Stimulated activated naive CD4-positive, alpha-beta T cell (primary cell): ENCODE measurements around the gene KRTAP5-1.

Experiments used
- DNase-seq, 6 experiments: peaks; one replicate each; lab custom pipeline; 2025; lab: John Stamatoyannopoulos, UW

Gene KRTAP5-1

GRCh38 chr11:1560649-1561251 is 24.3 kb downstream of the KRTAP5-1 start:
- DNase-seq: no peak

DNA sequence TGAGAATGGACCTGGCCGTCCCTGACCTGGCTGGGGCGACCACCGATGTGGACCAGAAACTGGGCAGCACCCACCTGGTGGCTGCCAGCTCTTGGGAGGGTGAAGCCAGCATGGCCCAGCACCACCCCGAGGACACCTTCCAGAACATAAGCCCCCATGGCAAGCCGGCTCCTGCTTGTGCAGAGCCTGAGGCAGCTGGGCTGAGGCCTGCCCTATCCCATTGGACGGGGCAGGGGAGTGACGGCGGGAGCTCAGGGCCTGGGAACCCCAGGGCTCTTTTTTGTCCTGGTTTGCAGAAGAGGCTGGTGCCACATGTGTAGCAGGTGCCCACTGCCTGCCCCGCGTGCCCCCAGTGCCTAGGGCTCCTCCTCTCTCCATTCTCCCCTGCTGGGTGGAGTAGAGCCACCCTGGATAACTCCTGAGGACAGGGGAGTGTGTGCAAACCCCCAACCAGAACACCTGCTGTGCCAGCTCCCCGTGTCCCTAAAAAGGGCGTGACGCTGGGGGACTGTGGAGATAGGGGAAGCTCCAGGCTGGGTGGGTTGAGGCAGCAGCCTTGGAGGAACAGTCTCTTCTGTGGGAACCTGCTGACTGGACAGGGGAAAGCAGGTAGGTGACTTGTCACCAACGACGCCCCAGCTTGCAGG is 25.0 kb downstream of the KRTAP5-1 start:
- DNase-seq: no peak

- no peak for DNase-seq
Observed at GRCh38 chr11:1559111-1559951, 25.8 kb downstream of the KRTAP5-1 start.

- no peak for DNase-seq
Observed at GRCh38 chr11:1558775-1559110, 26.3 kb downstream of the KRTAP5-1 start.

GRCh38 chr11:1557904-1558774 is 26.9 kb downstream of the KRTAP5-1 start:
- no peak for DNase-seq

DNA sequence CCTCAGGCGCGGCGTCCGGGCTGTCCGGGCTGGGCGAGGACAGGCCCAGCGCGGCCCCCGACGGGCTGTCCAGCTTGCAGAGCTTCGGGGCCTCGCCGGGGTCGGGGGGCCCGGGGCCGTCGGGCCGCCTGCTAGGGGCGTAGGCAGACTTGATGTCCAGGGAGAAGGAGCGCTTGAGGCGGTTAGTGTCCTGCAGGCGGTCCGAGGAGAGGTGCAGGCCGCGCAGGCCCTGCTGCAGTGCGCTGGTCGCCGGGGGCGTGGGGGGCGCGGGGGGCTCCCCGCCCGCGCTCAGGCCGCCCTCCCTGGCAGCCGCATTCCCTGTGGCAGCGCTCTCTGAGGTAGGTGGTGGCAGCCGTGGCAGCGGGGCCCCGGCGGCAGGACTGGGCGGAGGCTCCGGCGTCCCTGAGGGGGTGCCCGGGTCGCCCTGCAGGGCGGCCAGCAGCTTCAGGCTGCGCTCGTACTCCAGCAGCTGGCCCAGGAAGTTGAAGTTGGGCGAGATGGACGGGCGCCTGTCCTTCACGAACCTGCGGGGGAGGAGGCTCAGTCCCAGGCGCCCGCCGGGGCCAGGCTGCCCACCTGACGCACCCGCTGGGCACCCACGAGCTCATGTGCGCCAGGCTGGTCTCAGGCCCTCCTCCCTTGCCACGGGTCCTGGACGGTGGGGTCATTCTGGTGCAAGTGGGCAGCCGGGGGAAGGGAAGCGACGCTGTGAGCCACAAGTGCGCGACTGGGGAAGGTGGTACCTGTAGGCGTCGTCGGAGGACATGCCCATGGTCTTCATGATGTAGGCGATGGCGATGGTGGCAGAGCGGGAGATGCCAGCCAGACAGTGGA is 27.8 kb downstream of the KRTAP5-1 start:
- no peak for DNase-seq

GRCh38 chr11:1556278-1556902 is 28.7 kb downstream of the KRTAP5-1 start:
- no peak for DNase-seq

GRCh38 chr11:1555713-1556153 is 29.4 kb downstream of the KRTAP5-1 start:
- no peak for DNase-seq

DNA sequence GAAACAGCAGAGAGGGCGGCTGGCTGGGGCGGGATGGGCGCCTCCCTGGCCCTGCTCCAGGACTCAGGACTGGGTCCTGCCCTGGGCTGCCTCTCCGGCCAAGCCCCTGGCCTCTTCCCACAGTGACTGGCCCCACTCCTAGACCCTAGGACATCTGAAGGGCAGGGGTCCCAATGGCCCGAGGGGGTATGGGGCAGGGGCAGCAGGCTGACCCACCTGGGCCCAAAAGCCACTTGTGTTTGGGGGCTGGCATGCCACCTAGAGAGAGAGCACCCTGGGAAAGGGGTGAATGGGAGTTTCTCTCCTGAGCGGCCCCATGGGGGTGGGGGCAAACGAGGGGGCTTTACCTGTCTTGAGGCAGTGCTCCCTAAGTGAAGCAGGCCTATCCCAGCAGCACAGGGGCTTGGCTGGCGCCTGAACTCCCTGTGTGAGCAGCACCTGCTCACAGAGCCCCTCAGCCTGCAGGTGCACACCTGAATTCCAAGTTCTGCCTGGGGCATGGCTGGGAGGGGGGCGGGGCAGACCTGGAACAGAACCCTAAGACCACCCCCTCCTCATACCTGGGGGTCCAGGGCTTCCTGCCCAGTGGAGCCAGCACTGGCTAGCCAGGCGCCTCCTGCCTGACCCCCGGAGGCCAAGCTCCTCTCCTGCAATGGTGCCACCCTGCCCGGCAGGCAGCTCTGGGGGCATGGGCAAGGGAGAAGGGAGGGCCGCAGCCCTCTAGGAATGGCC is 29.9 kb downstream of the KRTAP5-1 start:
- DNase-seq: no peak

GRCh38 chr11:1553808-1554594 is 31.1 kb downstream of the KRTAP5-1 start:
- no peak for DNase-seq

DNA sequence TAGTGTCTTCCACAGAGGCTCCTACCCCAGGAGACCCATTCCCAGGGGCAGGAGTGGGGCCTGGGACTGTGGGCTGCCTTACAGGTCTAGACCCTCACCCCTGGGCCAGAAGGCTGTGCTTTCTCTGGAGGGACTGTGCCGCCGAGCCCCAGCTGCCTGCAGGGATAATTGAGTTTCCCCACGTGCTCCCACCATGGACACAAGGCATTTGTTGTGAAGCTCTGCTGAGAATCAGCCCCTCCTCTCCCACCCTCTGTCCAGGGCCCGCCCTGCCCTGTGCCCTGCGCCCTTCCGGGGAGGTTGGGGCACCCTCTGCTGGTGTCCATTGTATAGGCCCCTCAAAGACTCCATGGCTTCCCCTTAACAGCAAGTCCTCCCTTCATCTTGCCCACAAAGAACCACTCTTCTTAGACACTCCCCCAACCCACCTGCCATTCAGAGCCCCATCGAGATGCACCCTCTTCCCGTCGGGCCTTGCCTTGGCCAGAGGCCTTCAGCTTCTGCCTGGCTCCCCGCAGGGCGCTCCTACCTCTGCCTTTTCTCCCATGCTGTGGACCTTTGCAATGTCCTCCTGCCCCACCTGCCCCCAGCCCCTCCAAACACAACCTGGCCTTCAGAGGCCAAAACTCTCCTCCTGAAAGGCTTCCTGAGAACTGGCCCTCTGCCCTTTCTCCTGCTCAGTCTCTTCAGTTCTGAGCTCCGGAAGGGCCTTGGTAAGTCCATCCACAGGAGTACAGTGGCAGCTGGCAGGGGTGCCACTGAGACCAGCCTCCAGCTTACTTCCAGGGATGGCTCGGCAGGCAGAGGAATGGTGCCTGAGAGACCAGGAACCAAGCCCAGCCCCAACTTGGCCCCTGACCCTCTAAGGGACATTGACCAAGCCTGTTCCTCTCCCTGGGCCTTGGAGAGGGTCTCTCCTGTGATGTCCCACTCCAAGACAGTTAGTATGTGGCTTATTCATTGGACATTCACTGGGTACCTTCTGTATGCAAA is 35.4 kb downstream of the KRTAP5-1 start:
- no peak for DNase-seq

- no peak for DNase-seq
Observed at GRCh38 chr11:1548221-1549070, 36.6 kb downstream of the KRTAP5-1 start.

DNA sequence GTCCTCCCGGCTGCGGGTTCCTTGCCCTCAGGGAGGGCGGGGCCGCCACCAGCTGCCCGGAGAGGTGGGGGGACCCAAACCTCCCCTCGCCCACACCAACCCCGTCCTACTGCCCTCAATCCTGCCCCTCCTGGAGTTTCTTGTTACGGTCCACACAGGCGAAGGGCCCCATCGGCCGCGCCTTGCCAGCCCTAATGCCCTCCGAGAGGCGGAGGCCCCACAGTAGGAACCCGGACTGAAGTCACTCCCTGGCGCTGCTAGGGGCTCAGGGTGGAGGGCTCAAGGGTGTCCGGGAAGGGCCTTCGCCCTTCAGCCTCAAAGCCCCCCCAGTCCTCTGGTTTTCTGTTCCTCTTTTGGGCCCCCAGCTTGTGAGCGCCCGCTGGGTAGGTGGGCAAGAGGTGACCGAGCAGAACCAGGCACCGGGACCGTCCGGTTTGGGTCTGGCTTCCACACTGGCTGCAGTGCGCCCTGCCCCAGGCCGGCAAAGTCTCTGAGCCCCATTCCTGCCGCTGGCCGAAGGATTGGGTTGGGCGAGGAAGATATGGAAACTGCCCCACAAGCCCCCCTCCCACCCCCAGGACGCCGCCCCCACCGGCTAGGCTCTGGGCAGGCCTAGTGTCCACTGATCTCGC is 37.5 kb downstream of the KRTAP5-1 start:
- no peak for DNase-seq

- DNase-seq: peak in 5 of 6 experiments; percentile 17 to 58 (median 40)
Observed at GRCh38 chr11:1546536-1547466, 38.3 kb downstream of the KRTAP5-1 start.

DNA sequence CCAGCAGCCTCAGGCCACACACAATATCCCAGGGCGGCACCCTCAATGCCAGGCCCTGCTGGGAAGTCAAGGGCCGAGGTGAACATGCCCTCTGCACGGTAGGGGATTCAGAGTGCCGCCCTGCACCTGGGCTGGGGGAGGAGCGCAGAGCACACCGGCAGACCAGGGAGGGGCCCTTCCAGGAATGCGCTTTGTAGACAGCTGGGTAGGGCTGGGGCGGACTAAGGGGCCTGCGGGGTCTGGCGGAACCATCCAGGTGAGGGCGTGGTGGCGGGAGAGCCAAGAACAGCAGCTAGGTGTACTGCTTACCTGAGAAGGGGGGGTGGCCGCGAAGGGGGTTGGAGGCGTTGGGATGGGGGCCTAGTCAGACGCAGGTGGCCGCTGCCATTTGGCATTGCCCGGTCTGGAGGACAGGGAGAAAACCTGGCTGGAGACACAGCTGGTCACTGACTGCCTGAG is 39.0 kb downstream of the KRTAP5-1 start:
- no peak for DNase-seq
